ENCODE measurements around the gene HFE. TPM values are rescaled to one million over a fixed set of nuclear protein-coding genes. Genes with fewer than 3 reads are reported as not detected.

HFE gene, protein sequence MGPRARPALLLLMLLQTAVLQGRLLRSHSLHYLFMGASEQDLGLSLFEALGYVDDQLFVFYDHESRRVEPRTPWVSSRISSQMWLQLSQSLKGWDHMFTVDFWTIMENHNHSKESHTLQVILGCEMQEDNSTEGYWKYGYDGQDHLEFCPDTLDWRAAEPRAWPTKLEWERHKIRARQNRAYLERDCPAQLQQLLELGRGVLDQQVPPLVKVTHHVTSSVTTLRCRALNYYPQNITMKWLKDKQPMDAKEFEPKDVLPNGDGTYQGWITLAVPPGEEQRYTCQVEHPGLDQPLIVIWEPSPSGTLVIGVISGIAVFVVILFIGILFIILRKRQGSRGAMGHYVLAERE
- total RNA-seq = 10 to 100 TPM; 12.4 to 14.0 TPM

DNA sequence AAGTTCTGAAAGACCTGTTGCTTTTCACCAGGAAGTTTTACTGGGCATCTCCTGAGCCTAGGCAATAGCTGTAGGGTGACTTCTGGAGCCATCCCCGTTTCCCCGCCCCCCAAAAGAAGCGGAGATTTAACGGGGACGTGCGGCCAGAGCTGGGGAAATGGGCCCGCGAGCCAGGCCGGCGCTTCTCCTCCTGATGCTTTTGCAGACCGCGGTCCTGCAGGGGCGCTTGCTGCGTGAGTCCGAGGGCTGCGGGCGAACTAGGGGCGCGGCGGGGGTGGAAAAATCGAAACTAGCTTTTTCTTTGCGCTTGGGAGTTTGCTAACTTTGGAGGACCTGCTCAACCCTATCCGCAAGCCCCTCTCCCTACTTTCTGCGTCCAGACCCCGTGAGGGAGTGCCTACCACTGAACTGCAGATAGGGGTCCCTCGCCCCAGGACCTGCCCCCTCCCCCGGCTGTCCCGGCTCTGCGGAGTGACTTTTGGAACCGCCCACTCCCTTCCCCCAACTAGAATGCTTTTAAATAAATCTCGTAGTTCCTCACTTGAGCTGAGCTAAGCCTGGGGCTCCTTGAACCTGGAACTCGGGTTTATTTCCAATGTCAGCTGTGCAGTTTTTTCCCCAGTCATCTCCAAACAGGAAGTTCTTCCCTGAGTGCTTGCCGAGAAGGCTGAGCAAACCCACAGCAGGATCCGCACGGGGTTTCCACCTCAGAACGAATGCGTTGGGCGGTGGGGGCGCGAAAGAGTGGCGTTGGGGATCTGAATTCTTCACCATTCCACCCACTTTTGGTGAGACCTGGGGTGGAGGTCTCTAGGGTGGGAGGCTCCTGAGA, at the start of gene HFE:
TSS of gene HFE (plus strand) at position 146 of the 832 bp plus-strand sequence. CDS start at position 158, 12 bp downstream.

Other genes with a start within 250 kb of the HFE start
- gene SLC17A3, start 213.2 kb upstream of the HFE start, total RNA-seq = not detected
- not detected for gene SLC17A2, start 156.7 kb upstream of the HFE start, total RNA-seq
- 10 to 100 TPM; 13.1 to 17.3 TPM for gene TRIM38, start 124.6 kb upstream of the HFE start, total RNA-seq